Measurements from ENCODE around the gene FAS. TPM values are rescaled to one million over a fixed set of nuclear protein-coding genes. Genes with fewer than 3 reads are reported as not detected.
A peak's percentile ranks its signal among the peaks of the same experiment; 100 is the strongest.

The FAS gene
- total RNA-seq, 5 donors from 2014 or later (not counting 1 experiment from before 2014, with no cell fraction given): 18.4 to 32.6 (median 28.0) TPM

GRCh38 chr10:88980800-88981199 lies 9.8 kb upstream of the FAS start:
- ChIA-PET CTCF (interaction anchor here in 1 of 2 donors (1.8 kb wide), 1 partner anchor 9 kb away, joined by 4 read pairs; the partner anchor contains the start of gene FAS), POLR2A (interaction anchor here (0.5 to 0.6 kb wide), 2 partner anchors 249 to 390 kb away, joined by 3 to 4 read pairs; no protein-coding TSS in a partner anchor)
- Histone ChIP-seq H3K9me3 (no peaks in the 10 kb centered on the region), H3K27me3 (replicated peaks in 1 of 2; ENCODE audit: control insufficient read depth in 2 of 2, extremely low read depth in 1 of 2, insufficient read depth in 2 of 2, low read length in 1 of 2) (no peaks in the 10 kb centered on the region), H3K27ac (ENCODE audit: low read length) (no peak overlapping the region), H3K36me3 (ENCODE audit: control insufficient read depth in 2 of 2, extremely low read depth in 1 of 2, insufficient read depth in 1 of 2, low read length in 1 of 2) (no peaks in the 10 kb centered on the region), H3K4me3 (ENCODE audit: control insufficient read depth in 1 of 2, extremely low read depth in 1 of 2, low read length in 1 of 2) (no peak overlapping the region), H3K4me1 (ENCODE audit: control insufficient read depth in 1 of 2, extremely low read depth in 1 of 2, insufficient read depth in 2 of 2, low read length in 2 of 2) (peaks cover 0 to under 1% of the 10 kb centered on the region in 2 experiments)
- WGBS (ENCODE audit: insufficient coverage): no CpG with 5 or more reads among the region's 4 CpGs
- H3K4me1 Mint-ChIP-seq: peaks cover 12 to 19% (median 14%) of the 10 kb centered on the region in 3 donors
- no peak for ATAC-seq (replicated peaks in 1 of 4)
- H3K27ac Mint-ChIP-seq: no peak overlapping the region
- H3K36me3 Mint-ChIP-seq: no peaks in the 10 kb centered on the region
- H3K4me3 Mint-ChIP-seq: no peak overlapping the region
- H3K27me3 Mint-ChIP-seq: no peaks in the 10 kb centered on the region
- DNase-seq: no peak
- no peaks in the 10 kb centered on the region for H3K9me3 Mint-ChIP-seq

DNA sequence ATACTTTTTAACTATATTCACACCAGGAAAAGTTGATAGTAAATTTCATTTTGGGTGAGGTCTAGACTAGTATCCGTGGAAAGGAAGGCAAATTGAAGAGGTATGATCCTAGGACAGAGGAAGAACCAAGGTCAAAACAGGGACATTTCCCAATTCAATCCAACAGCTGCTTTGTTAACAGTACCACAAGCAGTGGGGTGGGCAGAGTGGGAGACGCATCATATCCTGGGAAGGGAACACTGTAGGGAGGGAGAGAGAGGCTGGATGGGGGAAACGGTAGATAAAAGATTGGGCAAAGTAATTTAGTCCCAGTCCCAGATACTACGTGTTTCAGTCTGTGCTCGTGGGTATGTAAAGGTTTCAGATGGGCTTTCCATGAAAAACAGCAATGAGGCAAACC lies 9.2 kb upstream of the FAS start:
- H3K9me3 Mint-ChIP-seq: peaks cover 2 to 4% (median 3%) of the 10 kb centered on the region in 3 donors
- H3K27ac Mint-ChIP-seq: no peak overlapping the region
- H3K27me3 Mint-ChIP-seq: no peaks in the 10 kb centered on the region
- H3K9me3 ChIP-seq: no peaks in the 10 kb centered on the region
- no peaks in the 10 kb centered on the region for H3K27me3 ChIP-seq (replicated peaks in 1 of 2; ENCODE audit: control insufficient read depth in 2 of 2, extremely low read depth in 1 of 2, insufficient read depth in 2 of 2, low read length in 1 of 2)
- H3K4me1 ChIP-seq (ENCODE audit: control insufficient read depth in 1 of 2, extremely low read depth in 1 of 2, insufficient read depth in 2 of 2, low read length in 2 of 2): no peaks in the 10 kb centered on the region
- WGBS (ENCODE audit: insufficient coverage): 100% methylated on average over 2 of the region's 5 CpGs
- H3K4me3 ChIP-seq (ENCODE audit: control insufficient read depth in 1 of 2, extremely low read depth in 1 of 2, low read length in 1 of 2): no peak overlapping the region
- DNase-seq: no peak
- POLR2A ChIA-PET: no interaction called here
- no peak overlapping the region for H3K4me3 Mint-ChIP-seq
- H3K27ac ChIP-seq (ENCODE audit: low read length): no peak overlapping the region
- ATAC-seq (replicated peaks in 1 of 4): no peak
- H3K36me3 ChIP-seq (ENCODE audit: control insufficient read depth in 2 of 2, extremely low read depth in 1 of 2, insufficient read depth in 1 of 2, low read length in 1 of 2): no peaks in the 10 kb centered on the region
- H3K4me1 Mint-ChIP-seq: peaks cover 16 to 21% (median 18%) of the 10 kb centered on the region in 3 donors
- CTCF ChIA-PET: interaction anchor here in 1 of 2 donors (1.8 kb wide), 1 partner anchor 9 kb away, joined by 4 read pairs; the partner anchor contains the start of gene FAS
- peaks cover 2% of the 10 kb centered on the region for H3K36me3 Mint-ChIP-seq

GRCh38 chr10:88982366-88982765 lies 8.2 kb upstream of the FAS start:
- H3K9me3 ChIP-seq: no peaks in the 10 kb centered on the region
- H3K36me3 ChIP-seq (ENCODE audit: control insufficient read depth in 2 of 2, extremely low read depth in 1 of 2, insufficient read depth in 1 of 2, low read length in 1 of 2): no peaks in the 10 kb centered on the region
- Mint-ChIP-seq H3K27ac (no peak overlapping the region), H3K36me3 (peaks cover 3% of the 10 kb centered on the region), H3K9me3 (peaks cover 3 to 7% (median 5%) of the 10 kb centered on the region in 3 donors), H3K4me1 (peaks cover 22 to 25% (median 25%) of the 10 kb centered on the region in 3 donors), H3K4me3 (no peak overlapping the region), H3K27me3 (no peaks in the 10 kb centered on the region)
- no peak for DNase-seq
- 90% methylated on average over 2 of the region's 2 CpGs for WGBS (ENCODE audit: insufficient coverage)
- no peak overlapping the region for H3K27ac ChIP-seq (ENCODE audit: low read length)
- no peak overlapping the region for H3K4me3 ChIP-seq (ENCODE audit: control insufficient read depth in 1 of 2, extremely low read depth in 1 of 2, low read length in 1 of 2)
- CTCF ChIA-PET: interaction anchor here (0.6 to 1.0 kb wide), 4 partner anchors 17 to 211 kb away, joined by 3 read pairs; no protein-coding TSS in a partner anchor
- no peak for ATAC-seq (replicated peaks in 1 of 4)
- no peaks in the 10 kb centered on the region for H3K27me3 ChIP-seq (replicated peaks in 1 of 2; ENCODE audit: control insufficient read depth in 2 of 2, extremely low read depth in 1 of 2, insufficient read depth in 2 of 2, low read length in 1 of 2)
- H3K4me1 ChIP-seq (ENCODE audit: control insufficient read depth in 1 of 2, extremely low read depth in 1 of 2, insufficient read depth in 2 of 2, low read length in 2 of 2): peaks cover 0 to 2% of the 10 kb centered on the region in 2 experiments
- POLR2A ChIA-PET: interaction anchor here in 1 of 2 donors (0.6 kb wide), 2 partner anchors 102 to 133 kb away, joined by 3 to 13 read pairs; no protein-coding TSS in a partner anchor

DNA sequence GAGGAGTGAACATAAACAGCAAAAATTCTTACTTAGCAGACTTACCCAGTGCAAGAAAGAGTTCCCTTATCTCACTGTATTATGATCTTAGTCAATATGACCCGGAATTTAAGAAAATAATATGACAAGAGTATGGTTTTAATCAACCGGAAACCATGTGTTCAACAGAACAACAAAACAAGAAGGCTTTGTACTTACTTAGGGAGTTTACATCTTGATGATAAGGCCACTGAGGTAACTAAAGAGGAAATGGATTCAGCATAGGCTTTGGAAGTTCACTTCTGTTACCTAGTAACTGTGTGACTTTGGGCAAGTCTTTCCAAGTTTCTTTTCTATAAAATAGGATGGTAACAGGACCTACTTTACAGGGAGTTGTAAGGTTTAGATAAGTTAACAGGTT lies 7.4 kb upstream of the FAS start:
- H3K27me3 Mint-ChIP-seq: no peaks in the 10 kb centered on the region
- ChIA-PET CTCF (interaction anchor here in 1 of 2 donors (0.8 to 1.0 kb wide), 2 partner anchors 16 to 49 kb away, joined by 3 read pairs; no protein-coding TSS in a partner anchor), POLR2A (interaction anchor here (0.6 kb wide), 2 partner anchors 8 to 101 kb away, joined by 5 to 13 read pairs; no protein-coding TSS in a partner anchor)
- no peak overlapping the region for H3K4me3 Mint-ChIP-seq
- WGBS (ENCODE audit: insufficient coverage): no CpG with 5 or more reads among the region's 2 CpGs
- peak overlapping the region in 1 of 2 donors; percentile 63 for H3K27ac Mint-ChIP-seq
- no peak overlapping the region for H3K4me3 ChIP-seq (ENCODE audit: control insufficient read depth in 1 of 2, extremely low read depth in 1 of 2, low read length in 1 of 2)
- DNase-seq (no peak), ATAC-seq (replicated peaks in 1 of 4) (peak in 2 of 4 experiments; percentile 19 to 71)
- H3K9me3 Mint-ChIP-seq: peaks cover 3 to 7% (median 5%) of the 10 kb centered on the region in 3 donors
- H3K27ac ChIP-seq (ENCODE audit: low read length): no peak overlapping the region
- H3K4me1 ChIP-seq (ENCODE audit: control insufficient read depth in 1 of 2, extremely low read depth in 1 of 2, insufficient read depth in 2 of 2, low read length in 2 of 2): peaks cover 0 to 6% of the 10 kb centered on the region in 2 experiments
- H3K27me3 ChIP-seq (replicated peaks in 1 of 2; ENCODE audit: control insufficient read depth in 2 of 2, extremely low read depth in 1 of 2, insufficient read depth in 2 of 2, low read length in 1 of 2): no peaks in the 10 kb centered on the region
- peaks cover 31 to 33% (median 33%) of the 10 kb centered on the region in 3 donors for H3K4me1 Mint-ChIP-seq
- H3K36me3 Mint-ChIP-seq: peaks cover 3% of the 10 kb centered on the region
- H3K36me3 ChIP-seq (ENCODE audit: control insufficient read depth in 2 of 2, extremely low read depth in 1 of 2, insufficient read depth in 1 of 2, low read length in 1 of 2): no peaks in the 10 kb centered on the region
- no peaks in the 10 kb centered on the region for H3K9me3 ChIP-seq

DNA sequence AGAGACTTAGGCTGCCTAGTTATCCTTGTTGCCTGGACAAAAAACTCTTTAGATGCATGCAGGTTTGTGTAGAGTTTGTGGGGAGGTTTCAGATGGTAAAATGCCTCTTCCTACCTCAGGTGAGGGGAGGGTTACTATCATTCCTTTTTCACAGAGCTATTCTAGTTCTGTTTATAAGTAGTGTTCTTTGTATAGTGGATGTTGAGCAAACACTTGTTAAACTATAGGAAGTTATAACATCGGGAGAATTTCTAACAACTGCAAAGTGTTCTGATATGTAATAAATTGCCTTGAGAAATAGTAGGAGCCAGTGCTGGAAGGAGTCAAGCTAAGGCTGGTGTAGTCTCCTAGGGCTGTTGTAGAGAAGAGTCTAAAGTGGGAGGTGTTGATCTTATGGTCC lies 6.7 kb upstream of the FAS start:
- H3K4me1 ChIP-seq (ENCODE audit: control insufficient read depth in 1 of 2, extremely low read depth in 1 of 2, insufficient read depth in 2 of 2, low read length in 2 of 2): peaks cover 6% of the 10 kb centered on the region in 2 experiments
- H3K4me3 Mint-ChIP-seq: no peak overlapping the region
- POLR2A ChIA-PET: no interaction called here
- H3K9me3 Mint-ChIP-seq: peaks cover 3 to 7% (median 5%) of the 10 kb centered on the region in 3 donors
- no peaks in the 10 kb centered on the region for H3K27me3 ChIP-seq (replicated peaks in 1 of 2; ENCODE audit: control insufficient read depth in 2 of 2, extremely low read depth in 1 of 2, insufficient read depth in 2 of 2, low read length in 1 of 2)
- H3K27me3 Mint-ChIP-seq: no peaks in the 10 kb centered on the region
- no peak for ATAC-seq (replicated peaks in 1 of 4)
- H3K36me3 Mint-ChIP-seq: peaks cover 3% of the 10 kb centered on the region
- peaks cover 38 to 41% (median 40%) of the 10 kb centered on the region in 3 donors for H3K4me1 Mint-ChIP-seq
- WGBS (ENCODE audit: insufficient coverage): no CpG with 5 or more reads among the region's 1 CpG
- peak overlapping the region; percentile 15 to 36 for H3K27ac Mint-ChIP-seq
- no peak overlapping the region for H3K4me3 ChIP-seq (ENCODE audit: control insufficient read depth in 1 of 2, extremely low read depth in 1 of 2, low read length in 1 of 2)
- no peaks in the 10 kb centered on the region for H3K9me3 ChIP-seq
- CTCF ChIA-PET: no interaction called here
- no peak for DNase-seq
- no peaks in the 10 kb centered on the region for H3K36me3 ChIP-seq (ENCODE audit: control insufficient read depth in 2 of 2, extremely low read depth in 1 of 2, insufficient read depth in 1 of 2, low read length in 1 of 2)
- H3K27ac ChIP-seq (ENCODE audit: low read length): no peak overlapping the region

DNA sequence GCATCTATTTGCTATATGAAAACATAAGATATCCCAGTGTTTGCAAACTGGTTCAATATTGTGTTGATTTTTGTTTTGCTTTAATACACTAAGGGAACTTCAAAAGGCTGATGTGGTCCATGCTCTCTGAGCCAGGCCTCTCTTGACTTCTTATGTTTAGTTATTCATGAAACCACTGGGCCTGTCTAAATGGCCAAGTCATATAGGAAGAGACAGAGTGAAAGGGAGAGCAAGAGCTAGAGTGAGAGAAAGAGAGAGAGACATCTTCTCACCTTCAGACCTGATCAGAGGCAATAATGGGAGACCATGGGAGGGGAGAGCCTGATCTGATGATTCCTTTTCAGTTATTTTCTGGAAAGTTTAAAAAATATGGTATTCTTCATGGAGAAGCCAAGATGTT lies 6.1 kb upstream of the FAS start:
- Mint-ChIP-seq H3K27me3 (no peaks in the 10 kb centered on the region), H3K36me3 (peaks cover 3% of the 10 kb centered on the region), H3K27ac (peak overlapping the region; percentile 15 to 71), H3K4me1 (peaks cover 40 to 46% (median 43%) of the 10 kb centered on the region in 3 donors), H3K4me3 (no peak overlapping the region), H3K9me3 (peaks cover 3 to 7% (median 5%) of the 10 kb centered on the region in 3 donors)
- Histone ChIP-seq H3K4me1 (ENCODE audit: control insufficient read depth in 1 of 2, extremely low read depth in 1 of 2, insufficient read depth in 2 of 2, low read length in 2 of 2) (peaks cover 6 to 9% of the 10 kb centered on the region in 2 experiments), H3K4me3 (ENCODE audit: control insufficient read depth in 1 of 2, extremely low read depth in 1 of 2, low read length in 1 of 2) (no peak overlapping the region), H3K9me3 (no peaks in the 10 kb centered on the region), H3K27ac (ENCODE audit: low read length) (no peak overlapping the region), H3K27me3 (replicated peaks in 1 of 2; ENCODE audit: control insufficient read depth in 2 of 2, extremely low read depth in 1 of 2, insufficient read depth in 2 of 2, low read length in 1 of 2) (no peaks in the 10 kb centered on the region), H3K36me3 (ENCODE audit: control insufficient read depth in 2 of 2, extremely low read depth in 1 of 2, insufficient read depth in 1 of 2, low read length in 1 of 2) (no peaks in the 10 kb centered on the region)
- CTCF ChIA-PET: no interaction called here
- POLR2A ChIA-PET: no interaction called here
- no peak for ATAC-seq (replicated peaks in 1 of 4)
- DNase-seq: no peak

Measured in T-cell (primary cell).